Lower leg skin (tissue), 4 donors: ENCODE data around the gene RPL26. TPM values are rescaled to one million over a fixed set of nuclear protein-coding genes. Genes with fewer than 3 reads are reported as not detected.
"Not testable (repeated sequence)": the region's sequence is repeated elsewhere in the genome, so short reads cannot be mapped to it uniquely, and the experiment has no call there.

Experiments used
- DNase-seq, 2 donors: peaks; one replicate each; pipeline ENCODE4 v3.0.0-alpha.2; 2019; ENCODE audit warnings: low spot score in 2 of 2
- H3K4me3 ChIP-seq: fragments of 200-600 bp; sonication (generic); 2 replicates; pipeline ENCODE4 v1.5.1; 2017; ENCODE audit warnings: mild to moderate bottlenecking, low read depth; ENCODE audit not compliant: poor library complexity, severe bottlenecking
- CTCF ChIP-seq, 3 donors: fragments of 450-650 bp; IDR thresholded peaks; one replicate each; pipeline ENCODE4 v1.5.1; 2016; ENCODE audit warnings: antibody characterized with exemption in 3 of 3, mild to moderate bottlenecking in 3 of 3, moderate library complexity in 2 of 3
- POLR2A ChIP-seq, 2 donors: fragments of 450-650 bp; IDR thresholded peaks; one replicate each; pipeline ENCODE4 v1.6.1; 2016 to 2017; ENCODE audit warnings: antibody characterized with exemption in 2 of 2, mild to moderate bottlenecking in 1 of 2, moderate library complexity in 1 of 2
- WGBS, 2 donors: methylation state at CpG; one replicate each; pipeline ENCODE4 v1.1.5; 2018; 5-methylcytosine and 5-hydroxymethylcytosine counted together
- intact Hi-C: fragments of 100-400 bp; cut with DNase I; formaldehyde crosslinking; loops from one replicate; pipeline ENCODE4 v1.15.0; 2023; ENCODE audit warnings: low total_unique reads
- total RNA-seq, 4 donors: library from RNA; depleted of rRNA; stranded (reverse); fragments of >200 nt; gene quantifications; one replicate each; pipeline ENCODE4 v1.1.0, GENCODE V29; 2016

Gene RPL26
- total RNA-seq, 4 donors from 2014 or later: 3,126 to 5,795 (median 3,707) TPM

GRCh38 chr17:8360260-8360659 is 22.7 kb downstream of the RPL26 start:
- 46 to 50% methylated on average over 3 of the region's 3 CpGs for WGBS, 2 donors
- intact Hi-C loops: no loop called here
- no peak overlapping the region for H3K4me3 ChIP-seq
- no peak for DNase-seq
- no peak for TF ChIP-seq CTCF (IDR thresholded peaks at IDR 0.05)
- TF ChIP-seq POLR2A (IDR thresholded peaks at IDR 0.05): no peak

DNA sequence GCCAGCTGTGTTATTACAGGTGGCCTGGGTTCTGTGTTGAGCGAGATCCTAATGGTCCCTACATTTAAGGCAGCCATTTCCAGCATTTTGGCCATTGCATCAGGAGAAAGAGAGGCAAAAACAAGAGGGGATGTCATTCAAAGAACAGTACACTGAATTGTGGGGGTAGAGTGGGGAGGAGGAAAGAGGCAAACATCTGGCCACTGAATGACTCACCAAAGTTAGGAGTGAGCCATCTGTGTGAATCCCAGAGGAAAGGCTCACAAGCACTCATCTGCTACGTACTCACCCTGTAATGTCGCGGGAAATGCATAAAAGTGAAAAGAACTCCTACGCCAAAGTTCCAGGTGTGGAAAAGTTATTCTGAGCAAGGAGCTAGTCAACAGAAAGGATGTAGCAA is 23.2 kb downstream of the RPL26 start:
- WGBS, 2 donors: 59 to 62% methylated on average over 5 of the region's 5 CpGs
- no peak for DNase-seq
- intact Hi-C loops: no loop called here
- H3K4me3 ChIP-seq: no peak overlapping the region
- TF ChIP-seq POLR2A (IDR thresholded peaks at IDR 0.05) (no peak), CTCF (IDR thresholded peaks at IDR 0.05) (no peak)

GRCh38 chr17:8357910-8358309 is 25.1 kb downstream of the RPL26 start:
- WGBS, 2 donors: 89% methylated on average over 3 of the region's 3 CpGs
- intact Hi-C loops: no loop called here
- no peak overlapping the region for H3K4me3 ChIP-seq
- no peak for DNase-seq
- TF ChIP-seq POLR2A (IDR thresholded peaks at IDR 0.05) (no peak), CTCF (IDR thresholded peaks at IDR 0.05) (no peak)

DNA sequence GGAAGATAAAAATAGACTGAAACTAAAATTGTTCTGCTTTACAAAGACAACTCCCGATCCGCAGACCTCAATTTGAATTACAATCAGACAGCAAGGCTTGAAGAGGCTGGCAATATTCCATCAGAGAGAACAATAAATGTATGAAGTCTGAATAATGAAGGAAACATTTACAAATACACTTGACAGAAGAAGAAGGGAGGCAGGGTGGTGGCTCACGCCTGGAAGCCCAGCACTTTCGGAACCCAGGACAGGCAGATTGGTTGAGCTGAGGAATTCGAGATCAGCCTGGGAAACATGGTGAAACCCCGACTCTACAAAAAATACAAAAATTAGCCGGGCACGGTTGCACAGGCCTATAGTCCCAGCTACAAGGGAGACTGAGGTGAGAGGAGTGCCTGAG is 28.8 kb downstream of the RPL26 start:
- intact Hi-C loops: no loop called here

GRCh38 chr17:8353736-8354135 is 29.3 kb downstream of the RPL26 start:
- 70 to 85% methylated on average over 7 of the region's 7 CpGs for WGBS, 2 donors
- DNase-seq: no peak
- TF ChIP-seq CTCF (IDR thresholded peaks at IDR 0.05) (no peak), POLR2A (IDR thresholded peaks at IDR 0.05) (no peak)
- intact Hi-C loops: no loop called here
- H3K4me3 ChIP-seq: no peak overlapping the region

More for the DNA sequence above, 28.8 kb downstream of the RPL26 start:
- TF ChIP-seq CTCF (IDR thresholded peaks at IDR 0.05): no peak
- TF ChIP-seq POLR2A (IDR thresholded peaks at IDR 0.05): no peak
- no peak for DNase-seq
- WGBS, 2 donors: 65 to 73% methylated on average over 8 of the region's 8 CpGs
- H3K4me3 ChIP-seq: no peak overlapping the region

- no peak overlapping the region for H3K4me3 ChIP-seq
- TF ChIP-seq POLR2A (IDR thresholded peaks at IDR 0.05): no peak
- TF ChIP-seq CTCF (IDR thresholded peaks at IDR 0.05): no peak
- DNase-seq: no peak
- WGBS, 2 donors: 54 to 77% methylated on average over 7 of the region's 7 CpGs
- intact Hi-C loops: no loop called here
These were observed 32.7 kb downstream of the RPL26 start for GRCh38 chr17:8350339-8350738.

- DNase-seq, H3K4me3 ChIP-seq, intact Hi-C loops: not testable (repeated sequence)
These were observed 36.0 kb downstream of the RPL26 start for GRCh38 chr17:8347001-8347400.

More at GRCh38 chr17:8347001-8347400, 36.0 kb downstream of the RPL26 start:
- 41 to 56% methylated on average over 19 to 22 of the region's 25 CpGs for WGBS, 2 donors
